ENCODE results near the gene ZNF273. TPM values are rescaled to one million over a fixed set of nuclear protein-coding genes. Genes with fewer than 3 reads are reported as not detected.

ZNF273 gene
- total RNA-seq, 1 experiment from 2014 or later, result 6.6 TPM

DNA sequence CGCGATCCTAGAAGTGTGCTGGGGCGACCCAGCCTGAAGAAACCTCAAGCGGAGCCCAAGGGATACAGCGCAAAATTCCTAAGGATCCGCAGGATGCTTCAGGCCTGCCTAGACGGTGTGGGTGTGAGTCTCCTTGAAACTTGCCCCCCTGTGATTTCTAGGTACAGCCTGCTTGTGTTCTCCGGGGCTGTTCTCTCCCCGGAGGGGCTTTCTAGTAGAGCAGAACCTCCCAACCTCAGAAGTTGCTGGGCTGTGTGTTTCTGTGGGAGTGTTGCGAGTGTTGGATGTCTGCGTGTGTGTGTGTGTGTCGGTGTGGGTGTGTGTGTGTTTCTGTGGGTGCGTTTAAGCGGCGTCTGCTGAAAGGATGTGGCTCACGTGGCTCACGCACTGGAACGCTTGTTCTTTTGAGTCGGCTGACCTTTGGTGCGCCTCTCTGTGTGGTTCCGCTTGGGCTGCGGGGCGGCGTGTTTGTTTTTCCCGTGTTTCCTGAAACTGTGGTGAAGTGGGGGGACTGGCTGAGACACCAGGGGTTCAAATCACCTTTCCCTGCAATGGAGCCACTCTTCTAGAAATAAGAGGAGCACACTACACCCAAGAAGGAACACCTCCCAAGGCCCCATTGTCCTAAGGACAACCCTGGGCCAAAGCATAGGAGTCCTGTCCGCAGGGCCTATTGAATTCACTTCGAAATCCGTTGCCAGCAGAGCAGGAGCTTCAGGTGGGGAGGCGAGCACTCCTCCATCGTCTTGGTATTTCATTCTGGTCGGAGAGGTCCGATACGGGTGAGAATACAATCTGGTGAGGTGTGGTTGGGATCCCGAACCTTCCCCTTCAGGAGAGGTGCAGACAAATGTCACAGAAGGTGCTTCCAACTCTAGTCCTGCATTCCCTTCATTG, 25.1 kb upstream of the ZNF273 start:
- ChIA-PET RAD21 (ENCODE audit: low non-redundant PET in 1 of 2, low total read pairs in 2 of 2, uncharacterized antibody in 2 of 2, unreplicated experiment in 2 of 2) (no interaction called here), POLR2A (no interaction called here), CTCF (no interaction called here)
- H2AFZ ChIP-seq (ENCODE audit: low read depth, low read length, poor library complexity, severe bottlenecking), result no peak overlapping the region
- H3K27ac ChIP-seq (ENCODE audit: low read depth, low read length), result no peak overlapping the region
- H3K27me3 ChIP-seq (ENCODE audit: insufficient read depth, low read length), result no peaks in the 10 kb centered on the region
- H3K4me2 ChIP-seq (ENCODE audit: low read length), result no peak overlapping the region
- intact Hi-C loops (cut with micrococcal nuclease), result no loop called here
- H4K20me1 ChIP-seq (ENCODE audit: insufficient read depth), result no peaks in the 10 kb centered on the region
- no peaks in the 10 kb centered on the region for H3K79me2 ChIP-seq (ENCODE audit: insufficient read depth, low read length)
- no peaks in the 10 kb centered on the region for H3K9me2 ChIP-seq (ENCODE audit: insufficient read depth)
- no peaks in the 10 kb centered on the region; a peak in 2 of 4 replicates for H3K9me3 ChIP-seq (ENCODE audit: control insufficient read depth in 1 of 2, insufficient read depth in 1 of 2, low read depth in 1 of 2, low read length in 2 of 2)
- DNase-seq (ENCODE audit: low read depth, low spot score), result no peak
- no peak for ATAC-seq
- no peaks in the 10 kb centered on the region for H3K4me1 ChIP-seq (ENCODE audit: control insufficient read depth in 1 of 2, insufficient read depth in 2 of 2, low read length in 2 of 2)
- H3K36me3 ChIP-seq (ENCODE audit: control insufficient read depth in 1 of 2, insufficient read depth in 2 of 2, low read length in 2 of 2), result no peaks in the 10 kb centered on the region
- H3K9ac ChIP-seq (ENCODE audit: low read length), result no peak overlapping the region
- no TSS peak for BruUV-seq (replicated peaks)
- no peak overlapping the region for H3K4me3 ChIP-seq (replicated peaks in 1 of 2; ENCODE audit: low read depth in 1 of 2, low read length in 2 of 2)
- TF ChIP-seq ATF3 (IDR thresholded peaks at IDR 0.05) (no peak), SRF (IDR thresholded peaks at IDR 0.05; ENCODE audit: low read depth) (no peak), ZFX (IDR thresholded peaks at IDR 0.05) (no peak), JUND (IDR thresholded peaks at IDR 0.05) (no peak), POLR2AphosphoS5 (IDR thresholded peaks at IDR 0.05; ENCODE audit: low read depth, low read length) (no peak), TCF7L2 (IDR thresholded peaks at IDR 0.05; ENCODE audit: borderline replicate concordance, extremely low read depth, insufficient read depth, insufficient read length) (no peak), CBX3 (IDR thresholded peaks at IDR 0.05; ENCODE audit: low read depth) (no peak), ZNF274 (IDR thresholded peaks at IDR 0.05; ENCODE audit: low read depth, low read length) (no peak), EZH2 (IDR thresholded peaks at IDR 0.05) (no peak), POLR2A (IDR thresholded peaks at IDR 0.05; ENCODE audit: borderline replicate concordance, extremely low read depth, insufficient read depth, insufficient read length) (no peak), YY1 (IDR thresholded peaks at IDR 0.05; ENCODE audit: extremely low read depth, insufficient replicate concordance, low read depth, low read length) (no peak), RAD21 (IDR thresholded peaks at IDR 0.05; ENCODE audit: low read depth) (no peak)
- TF ChIP-seq, protein P1, sequence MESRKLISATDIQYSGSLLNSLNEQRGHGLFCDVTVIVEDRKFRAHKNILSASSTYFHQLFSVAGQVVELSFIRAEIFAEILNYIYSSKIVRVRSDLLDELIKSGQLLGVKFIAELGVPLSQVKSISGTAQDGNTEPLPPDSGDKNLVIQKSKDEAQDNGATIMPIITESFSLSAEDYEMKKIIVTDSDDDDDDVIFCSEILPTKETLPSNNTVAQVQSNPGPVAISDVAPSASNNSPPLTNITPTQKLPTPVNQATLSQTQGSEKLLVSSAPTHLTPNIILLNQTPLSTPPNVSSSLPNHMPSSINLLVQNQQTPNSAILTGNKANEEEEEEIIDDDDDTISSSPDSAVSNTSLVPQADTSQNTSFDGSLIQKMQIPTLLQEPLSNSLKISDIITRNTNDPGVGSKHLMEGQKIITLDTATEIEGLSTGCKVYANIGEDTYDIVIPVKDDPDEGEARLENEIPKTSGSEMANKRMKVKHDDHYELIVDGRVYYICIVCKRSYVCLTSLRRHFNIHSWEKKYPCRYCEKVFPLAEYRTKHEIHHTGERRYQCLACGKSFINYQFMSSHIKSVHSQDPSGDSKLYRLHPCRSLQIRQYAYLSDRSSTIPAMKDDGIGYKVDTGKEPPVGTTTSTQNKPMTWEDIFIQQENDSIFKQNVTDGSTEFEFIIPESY (IDR thresholded peaks at IDR 0.05; ENCODE audit: extremely low read depth, insufficient replicate concordance, low read length), result no peak
- TF ChIP-seq, protein P2, sequence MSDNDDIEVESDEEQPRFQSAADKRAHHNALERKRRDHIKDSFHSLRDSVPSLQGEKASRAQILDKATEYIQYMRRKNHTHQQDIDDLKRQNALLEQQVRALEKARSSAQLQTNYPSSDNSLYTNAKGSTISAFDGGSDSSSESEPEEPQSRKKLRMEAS (IDR thresholded peaks at IDR 0.05), result no peak
- TF ChIP-seq, protein P3, sequence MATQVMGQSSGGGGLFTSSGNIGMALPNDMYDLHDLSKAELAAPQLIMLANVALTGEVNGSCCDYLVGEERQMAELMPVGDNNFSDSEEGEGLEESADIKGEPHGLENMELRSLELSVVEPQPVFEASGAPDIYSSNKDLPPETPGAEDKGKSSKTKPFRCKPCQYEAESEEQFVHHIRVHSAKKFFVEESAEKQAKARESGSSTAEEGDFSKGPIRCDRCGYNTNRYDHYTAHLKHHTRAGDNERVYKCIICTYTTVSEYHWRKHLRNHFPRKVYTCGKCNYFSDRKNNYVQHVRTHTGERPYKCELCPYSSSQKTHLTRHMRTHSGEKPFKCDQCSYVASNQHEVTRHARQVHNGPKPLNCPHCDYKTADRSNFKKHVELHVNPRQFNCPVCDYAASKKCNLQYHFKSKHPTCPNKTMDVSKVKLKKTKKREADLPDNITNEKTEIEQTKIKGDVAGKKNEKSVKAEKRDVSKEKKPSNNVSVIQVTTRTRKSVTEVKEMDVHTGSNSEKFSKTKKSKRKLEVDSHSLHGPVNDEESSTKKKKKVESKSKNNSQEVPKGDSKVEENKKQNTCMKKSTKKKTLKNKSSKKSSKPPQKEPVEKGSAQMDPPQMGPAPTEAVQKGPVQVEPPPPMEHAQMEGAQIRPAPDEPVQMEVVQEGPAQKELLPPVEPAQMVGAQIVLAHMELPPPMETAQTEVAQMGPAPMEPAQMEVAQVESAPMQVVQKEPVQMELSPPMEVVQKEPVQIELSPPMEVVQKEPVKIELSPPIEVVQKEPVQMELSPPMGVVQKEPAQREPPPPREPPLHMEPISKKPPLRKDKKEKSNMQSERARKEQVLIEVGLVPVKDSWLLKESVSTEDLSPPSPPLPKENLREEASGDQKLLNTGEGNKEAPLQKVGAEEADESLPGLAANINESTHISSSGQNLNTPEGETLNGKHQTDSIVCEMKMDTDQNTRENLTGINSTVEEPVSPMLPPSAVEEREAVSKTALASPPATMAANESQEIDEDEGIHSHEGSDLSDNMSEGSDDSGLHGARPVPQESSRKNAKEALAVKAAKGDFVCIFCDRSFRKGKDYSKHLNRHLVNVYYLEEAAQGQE (IDR thresholded peaks at IDR 0.05; ENCODE audit: low read depth), result no peak
